ENCODE data around the gene SGCD.
"Not testable (repeated sequence)": the region's sequence is repeated elsewhere in the genome, so short reads cannot be mapped to it uniquely, and the experiment has no call there.

Gene SGCD

GRCh38 chr5:156587012-156587411, 260.0 kb downstream of the SGCD start:
- no peak for DNase-seq

- no peak for DNase-seq
These were observed 261.3 kb downstream of the SGCD start for GRCh38 chr5:156588306-156588705.

- DNase-seq = no peak
These were observed 262.4 kb downstream of the SGCD start for GRCh38 chr5:156589104-156589945.

- no peak for DNase-seq
These were observed 262.9 kb downstream of the SGCD start for GRCh38 chr5:156589946-156590216.

- no peak for DNase-seq
These were observed 264.0 kb downstream of the SGCD start for GRCh38 chr5:156590978-156591377.

GRCh38 chr5:156591631-156592030, 264.7 kb downstream of the SGCD start:
- DNase-seq = no peak

- no peak for DNase-seq
These were observed 266.6 kb downstream of the SGCD start for GRCh38 chr5:156593546-156593945.

GRCh38 chr5:156594406-156594805, 267.4 kb downstream of the SGCD start:
- no peak for DNase-seq

- no peak for DNase-seq
These were observed 268.3 kb downstream of the SGCD start for GRCh38 chr5:156595132-156595787.

GRCh38 chr5:156597276-156597675, 270.3 kb downstream of the SGCD start:
- no peak for DNase-seq

GRCh38 chr5:156598964-156599363, 272.0 kb downstream of the SGCD start:
- no peak for DNase-seq

- not testable (repeated sequence) for DNase-seq
These were observed 283.6 kb downstream of the SGCD start for GRCh38 chr5:156610582-156610981.

GRCh38 chr5:156615901-156616300, 288.9 kb downstream of the SGCD start:
- DNase-seq = no peak

GRCh38 chr5:156617426-156617825, 290.5 kb downstream of the SGCD start:
- no peak for DNase-seq

- DNase-seq = no peak
These were observed 291.6 kb downstream of the SGCD start for GRCh38 chr5:156618601-156619000.

GRCh38 chr5:156621719-156622118, 294.8 kb downstream of the SGCD start:
- no peak for DNase-seq

GRCh38 chr5:156623381-156624040, 296.5 kb downstream of the SGCD start:
- DNase-seq = no peak

- no peak for DNase-seq
These were observed 297.7 kb downstream of the SGCD start for GRCh38 chr5:156624686-156625085.

- no peak for DNase-seq
These were observed 301.5 kb downstream of the SGCD start for GRCh38 chr5:156628421-156628820.

GRCh38 chr5:156631005-156631404, 304.0 kb downstream of the SGCD start:
- no peak for DNase-seq

- DNase-seq = no peak
These were observed 307.3 kb downstream of the SGCD start for GRCh38 chr5:156634301-156634700.

- no peak for DNase-seq
These were observed 313.8 kb downstream of the SGCD start for GRCh38 chr5:156640691-156641241.

GRCh38 chr5:156641686-156642085, 314.7 kb downstream of the SGCD start:
- DNase-seq = no peak

GRCh38 chr5:156647034-156647451, 320.1 kb downstream of the SGCD start:
- no peak for DNase-seq
